Upper lobe of left lung (tissue), 4 donors: ENCODE data around the gene CHST8.

Experiments
- CTCF ChIP-seq, 6 experiments: fragments of 450-650 bp in 4 of 6; fragments of 200-600 bp in 2 of 6; sonication (generic) in 2 of 6; IDR thresholded peaks; one replicate each; pipeline ENCODE4 v1.5.1; 2016 to 2019; ENCODE audit warnings: antibody characterized with exemption in 6 of 6
- POLR2AphosphoS5 ChIP-seq, 2 donors: sonication (generic); formaldehyde crosslinking; IDR thresholded peaks; one replicate each; pipeline ENCODE4 v1.5.1; 2017; ENCODE audit warnings: antibody characterized with exemption in 2 of 2

GRCh38 chr19:33639035-33639681 is 17.4 kb downstream of the CHST8 start:
- no peak for TF ChIP-seq CTCF (IDR thresholded peaks at IDR 0.05)
- no peak for TF ChIP-seq POLR2AphosphoS5 (IDR thresholded peaks at IDR 0.05)
